Activated naive CD8-positive, alpha-beta T cell treated with anti-CD3 and anti-CD28 coated beads, Interleukin-2, amount 10 ng/mL, durations not matched to agents 7 days and 5 days (primary cell): ENCODE measurements around the gene SPAG16. TPM values are rescaled to one million over a fixed set of nuclear protein-coding genes. Genes with fewer than 3 reads are reported as not detected.

ENCODE experiments used
- ATAC-seq: fragments of 150-1000 bp; cut with Tn5 transposase; one replicate; pipeline ENCODE4 v1.10.0; 2021; ENCODE audit warnings: low read depth, moderate library complexity
- POLR2A ChIA-PET: fragments of 350-600 bp; sonication (Branson Sonifier 250); formaldehyde crosslinking; loops from one replicate; lab custom pipeline; 2021; ENCODE audit warnings: antibody characterized with exemption; lab: Charles Lee
- DNase-seq: peaks from one replicate; pipeline ENCODE4 v3.0.0; 2021
- H3K27ac Mint-ChIP-seq: one replicate; pipeline ENCODE4 v1.8.0; 2022; ENCODE audit warnings: mild to moderate bottlenecking, mixed read lengths
- H3K27me3 Mint-ChIP-seq: one replicate; pipeline ENCODE4 v1.8.0; 2022; ENCODE audit warnings: mild to moderate bottlenecking, moderate library complexity, mixed read lengths
- H3K36me3 Mint-ChIP-seq: one replicate; pipeline ENCODE4 v1.8.0; 2021; ENCODE audit warnings: mild to moderate bottlenecking, mixed read lengths
- H3K4me1 Mint-ChIP-seq: one replicate; pipeline ENCODE4 v1.8.0; 2021; ENCODE audit warnings: mixed read lengths
- H3K4me3 Mint-ChIP-seq: one replicate; pipeline ENCODE4 v1.8.0; 2022; ENCODE audit warnings: mild to moderate bottlenecking, moderate library complexity, mixed read lengths
- H3K9me3 Mint-ChIP-seq: one replicate; pipeline ENCODE4 v1.8.0; 2021; ENCODE audit warnings: mixed read lengths
- total RNA-seq, 2 experiments: library from RNA; stranded (reverse); gene quantifications; one replicate each; pipeline ENCODE4 v1.2.3, GENCODE V29; 2021

The SPAG16 gene
- total RNA-seq, 2 experiments from 2014 or later: 10.9 to 12.6 TPM

GRCh38 chr2:214294426-214294825, 1010.2 kb downstream of the SPAG16 start:
- Mint-ChIP-seq H3K27me3 (no peaks in the 10 kb centered on the region), H3K4me3 (no peak overlapping the region), H3K36me3 (no peaks in the 10 kb centered on the region), H3K9me3 (peaks cover 10% of the 10 kb centered on the region), H3K27ac (no peak overlapping the region), H3K4me1 (no peaks in the 10 kb centered on the region)
- no peak for ATAC-seq
- DNase-seq: no peak
- POLR2A ChIA-PET: no interaction called here

GRCh38 chr2:214297423-214297822, 1013.2 kb downstream of the SPAG16 start:
- H3K27me3 Mint-ChIP-seq: no peaks in the 10 kb centered on the region
- POLR2A ChIA-PET: no interaction called here
- DNase-seq: no peak

GRCh38 chr2:214310319-214310718, 1026.1 kb downstream of the SPAG16 start:
- POLR2A ChIA-PET: no interaction called here
- Mint-ChIP-seq H3K9me3 (no peaks in the 10 kb centered on the region), H3K4me3 (no peak overlapping the region), H3K4me1 (no peaks in the 10 kb centered on the region), H3K27ac (no peak overlapping the region), H3K36me3 (no peaks in the 10 kb centered on the region), H3K27me3 (no peaks in the 10 kb centered on the region)
- DNase-seq (no peak), ATAC-seq (no peak)

More at GRCh38 chr2:214297423-214297822, 1013.2 kb downstream of the SPAG16 start:
- Mint-ChIP-seq H3K4me1 (no peaks in the 10 kb centered on the region), H3K36me3 (no peaks in the 10 kb centered on the region), H3K4me3 (no peak overlapping the region), H3K9me3 (peaks cover 3% of the 10 kb centered on the region), H3K27ac (no peak overlapping the region)
- no peak for ATAC-seq

- Mint-ChIP-seq H3K27ac (no peak overlapping the region), H3K36me3 (no peaks in the 10 kb centered on the region), H3K4me1 (no peaks in the 10 kb centered on the region), H3K4me3 (no peak overlapping the region), H3K27me3 (no peaks in the 10 kb centered on the region), H3K9me3 (no peaks in the 10 kb centered on the region)
- DNase-seq: no peak
- no peak for ATAC-seq
- POLR2A ChIA-PET: no interaction called here
Observed at GRCh38 chr2:214311031-214311533, 1026.8 kb downstream of the SPAG16 start.

- Mint-ChIP-seq H3K9me3 (no peaks in the 10 kb centered on the region), H3K4me1 (no peaks in the 10 kb centered on the region), H3K36me3 (no peaks in the 10 kb centered on the region), H3K27ac (no peak overlapping the region), H3K27me3 (no peaks in the 10 kb centered on the region), H3K4me3 (no peak overlapping the region)
- no peak for ATAC-seq
- no peak for DNase-seq
- POLR2A ChIA-PET: interaction anchor here (0.5 kb wide), 1 partner anchor 14 kb away, joined by 4 read pairs; no protein-coding TSS in a partner anchor
Observed at GRCh38 chr2:214311931-214312749, 1027.9 kb downstream of the SPAG16 start.

- POLR2A ChIA-PET: no interaction called here
- Mint-ChIP-seq H3K36me3 (no peaks in the 10 kb centered on the region), H3K4me1 (no peaks in the 10 kb centered on the region)
Observed at GRCh38 chr2:214315324-214315723, 1031.1 kb downstream of the SPAG16 start.

GRCh38 chr2:214320211-214320610, 1035.9 kb downstream of the SPAG16 start:
- Mint-ChIP-seq H3K27ac (no peak overlapping the region), H3K4me1 (no peaks in the 10 kb centered on the region), H3K36me3 (no peaks in the 10 kb centered on the region), H3K4me3 (no peak overlapping the region), H3K9me3 (no peaks in the 10 kb centered on the region), H3K27me3 (no peaks in the 10 kb centered on the region)
- POLR2A ChIA-PET: no interaction called here
- ATAC-seq: no peak
- DNase-seq: no peak

More at GRCh38 chr2:214315324-214315723, 1031.1 kb downstream of the SPAG16 start:
- DNase-seq (no peak), ATAC-seq (no peak)
- Mint-ChIP-seq H3K9me3 (no peaks in the 10 kb centered on the region), H3K27me3 (no peaks in the 10 kb centered on the region), H3K4me3 (no peak overlapping the region), H3K27ac (no peak overlapping the region)

- POLR2A ChIA-PET: no interaction called here
- Mint-ChIP-seq H3K4me1 (no peaks in the 10 kb centered on the region), H3K36me3 (no peaks in the 10 kb centered on the region), H3K4me3 (no peak overlapping the region), H3K9me3 (no peaks in the 10 kb centered on the region), H3K27me3 (no peaks in the 10 kb centered on the region), H3K27ac (no peak overlapping the region)
- no peak for DNase-seq
- no peak for ATAC-seq
Observed at GRCh38 chr2:214322662-214323061, 1038.4 kb downstream of the SPAG16 start.

- no peaks in the 10 kb centered on the region for H3K9me3 Mint-ChIP-seq
- POLR2A ChIA-PET: no interaction called here
- no peaks in the 10 kb centered on the region for H3K4me1 Mint-ChIP-seq
- H3K4me3 Mint-ChIP-seq: no peak overlapping the region
- ATAC-seq (no peak), DNase-seq (no peak)
- no peaks in the 10 kb centered on the region for H3K27me3 Mint-ChIP-seq
- no peak overlapping the region for H3K27ac Mint-ChIP-seq
- H3K36me3 Mint-ChIP-seq: no peaks in the 10 kb centered on the region
Observed at GRCh38 chr2:214325404-214325803, 1041.1 kb downstream of the SPAG16 start.

- DNase-seq (no peak), ATAC-seq (no peak)
- Mint-ChIP-seq H3K27ac (no peak overlapping the region), H3K36me3 (no peaks in the 10 kb centered on the region), H3K9me3 (no peaks in the 10 kb centered on the region), H3K4me1 (no peaks in the 10 kb centered on the region), H3K27me3 (no peaks in the 10 kb centered on the region), H3K4me3 (no peak overlapping the region)
- POLR2A ChIA-PET: no interaction called here
Observed at GRCh38 chr2:214328941-214329340, 1044.7 kb downstream of the SPAG16 start.

GRCh38 chr2:214341646-214342045, 1057.4 kb downstream of the SPAG16 start:
- no peak for DNase-seq
- H3K4me3 Mint-ChIP-seq: no peak overlapping the region
- H3K27me3 Mint-ChIP-seq: no peaks in the 10 kb centered on the region
- no peaks in the 10 kb centered on the region for H3K4me1 Mint-ChIP-seq
- no peaks in the 10 kb centered on the region for H3K9me3 Mint-ChIP-seq
- no peak overlapping the region for H3K27ac Mint-ChIP-seq
- H3K36me3 Mint-ChIP-seq: no peaks in the 10 kb centered on the region
- no peak for ATAC-seq
- POLR2A ChIA-PET: no interaction called here

- Mint-ChIP-seq H3K27me3 (no peaks in the 10 kb centered on the region), H3K36me3 (no peaks in the 10 kb centered on the region), H3K27ac (no peak overlapping the region), H3K4me1 (no peaks in the 10 kb centered on the region), H3K9me3 (no peaks in the 10 kb centered on the region), H3K4me3 (no peak overlapping the region)
- DNase-seq (no peak), ATAC-seq (no peak)
- POLR2A ChIA-PET: no interaction called here
Observed at GRCh38 chr2:214358506-214358905, 1074.2 kb downstream of the SPAG16 start.

- DNase-seq (no peak), ATAC-seq (no peak)
- Mint-ChIP-seq H3K27me3 (no peaks in the 10 kb centered on the region), H3K27ac (no peak overlapping the region), H3K4me3 (no peak overlapping the region), H3K36me3 (no peaks in the 10 kb centered on the region), H3K9me3 (no peaks in the 10 kb centered on the region), H3K4me1 (no peaks in the 10 kb centered on the region)
- POLR2A ChIA-PET: no interaction called here
Observed at GRCh38 chr2:214361116-214361515, 1076.9 kb downstream of the SPAG16 start.

- H3K9me3 Mint-ChIP-seq: no peaks in the 10 kb centered on the region
- no peaks in the 10 kb centered on the region for H3K27me3 Mint-ChIP-seq
- ATAC-seq (no peak), DNase-seq (no peak)
- H3K4me1 Mint-ChIP-seq: no peaks in the 10 kb centered on the region
- H3K4me3 Mint-ChIP-seq: no peak overlapping the region
- POLR2A ChIA-PET: no interaction called here
- no peak overlapping the region for H3K27ac Mint-ChIP-seq
- no peaks in the 10 kb centered on the region for H3K36me3 Mint-ChIP-seq
Observed at GRCh38 chr2:214365549-214365948, 1081.3 kb downstream of the SPAG16 start.
